Inflammatory macrophage treated with lipopolysaccharide for 4 hours (primary cell): ENCODE data around the gene CORT.
"Not testable (repeated sequence)": the region's sequence is repeated elsewhere in the genome, so short reads cannot be mapped to it uniquely, and the experiment has no call there.

Source experiments
- DNase-seq: peaks from one replicate; pipeline ENCODE4 v3.0.0-alpha.2; 2020

CORT gene

GRCh38 chr1:10449751-10450150 lies at the start of gene CORT:
CORT (plus strand) TSS chr1:10450031; CDS start chr1:10450224, 193 bp downstream.
- DNase-seq = no peak

GRCh38 chr1:10401281-10401680 lies 48.5 kb upstream of the CORT start:
- DNase-seq = peak; percentile 10

- DNase-seq = peak; percentile 13
Measured at GRCh38 chr1:10402729-10403274, 47.0 kb upstream of the CORT start.

GRCh38 chr1:10407201-10407600 lies 42.6 kb upstream of the CORT start:
- DNase-seq = no peak

GRCh38 chr1:10415211-10415930 lies 34.5 kb upstream of the CORT start:
- peak; percentile 95 for DNase-seq

GRCh38 chr1:10415967-10416366 lies 33.9 kb upstream of the CORT start:
- not testable (repeated sequence) for DNase-seq

DNA sequence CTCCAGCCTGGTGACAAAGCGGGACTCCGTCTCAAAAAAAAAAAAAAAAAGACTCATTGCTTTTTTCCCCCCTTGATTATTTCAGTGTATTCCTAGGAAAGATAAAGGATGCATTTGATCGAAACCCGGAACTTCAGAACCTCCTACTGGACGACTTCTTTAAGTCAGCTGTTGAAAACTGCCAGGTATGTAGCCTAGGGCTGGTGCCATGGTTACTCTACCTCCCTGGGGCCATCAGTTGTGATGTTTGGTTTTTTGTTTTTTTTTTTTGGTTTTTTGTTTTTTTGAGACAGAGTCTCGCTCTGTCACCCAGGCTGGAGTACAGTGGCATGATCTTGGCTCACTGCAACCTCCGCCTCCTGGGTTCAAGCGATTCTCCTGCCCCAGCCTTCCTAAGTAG lies 31.1 kb upstream of the CORT start:
- DNase-seq = not testable (repeated sequence)

GRCh38 chr1:10419351-10419750 lies 30.5 kb upstream of the CORT start:
- no peak for DNase-seq

DNA sequence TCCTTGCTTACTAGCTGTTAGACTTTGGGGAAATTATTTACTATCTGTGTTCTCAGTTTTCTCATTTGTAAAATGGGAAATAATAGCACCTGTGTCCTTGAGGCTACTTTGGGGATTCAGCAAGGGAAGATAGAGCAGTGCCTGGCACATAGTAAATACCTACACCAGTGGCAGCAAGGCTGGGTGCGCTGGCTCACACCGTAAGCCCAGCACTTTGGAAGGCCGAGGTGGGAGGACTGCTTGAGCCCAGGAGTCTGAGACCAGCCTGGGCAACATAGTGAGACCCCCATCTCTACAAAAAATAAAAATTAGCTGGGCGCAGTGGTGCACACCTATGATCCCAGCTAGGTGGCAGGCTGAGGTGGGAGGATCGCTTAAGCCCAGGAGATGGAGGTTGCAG lies 28.2 kb upstream of the CORT start:
- no peak for DNase-seq

DNA sequence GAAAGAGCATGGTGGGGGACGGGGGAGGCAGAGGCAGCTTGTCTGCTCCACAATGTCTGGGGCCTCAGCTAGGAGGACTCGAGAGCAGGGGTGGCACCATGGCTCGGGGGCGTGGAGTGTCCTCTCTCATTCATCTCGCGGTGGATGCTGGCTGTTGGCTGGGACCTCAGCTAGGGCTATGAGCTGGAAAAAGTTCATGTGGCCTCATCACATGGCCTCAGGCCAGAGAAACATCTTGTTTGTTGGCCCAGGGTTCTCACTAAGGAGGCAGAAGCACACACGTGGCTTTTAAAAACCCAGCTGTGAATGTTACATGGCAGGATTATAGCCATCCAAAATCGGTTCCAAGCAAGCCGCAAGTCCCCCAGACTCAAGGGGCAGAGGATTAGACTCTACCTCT lies 25.8 kb upstream of the CORT start:
- DNase-seq = no peak

DNA sequence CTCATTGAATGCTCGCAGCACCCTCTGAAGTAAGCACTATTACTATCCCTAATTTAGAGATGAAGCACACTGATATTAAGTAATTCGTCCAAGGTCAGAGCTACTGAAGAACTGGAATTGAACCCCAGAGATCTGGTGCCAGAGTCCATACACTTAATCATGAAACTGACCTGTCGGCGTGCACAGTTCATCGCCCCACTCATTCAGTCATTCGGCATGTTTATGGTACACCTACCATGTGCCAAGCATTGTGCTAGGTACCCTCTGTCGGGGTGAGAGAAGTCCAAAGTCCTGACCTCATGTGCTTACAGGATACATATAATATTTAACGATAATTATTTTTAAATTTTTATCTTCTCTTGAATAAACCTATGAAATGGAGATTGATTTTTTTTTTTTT lies 25.2 kb upstream of the CORT start:
- no peak for DNase-seq

DNA sequence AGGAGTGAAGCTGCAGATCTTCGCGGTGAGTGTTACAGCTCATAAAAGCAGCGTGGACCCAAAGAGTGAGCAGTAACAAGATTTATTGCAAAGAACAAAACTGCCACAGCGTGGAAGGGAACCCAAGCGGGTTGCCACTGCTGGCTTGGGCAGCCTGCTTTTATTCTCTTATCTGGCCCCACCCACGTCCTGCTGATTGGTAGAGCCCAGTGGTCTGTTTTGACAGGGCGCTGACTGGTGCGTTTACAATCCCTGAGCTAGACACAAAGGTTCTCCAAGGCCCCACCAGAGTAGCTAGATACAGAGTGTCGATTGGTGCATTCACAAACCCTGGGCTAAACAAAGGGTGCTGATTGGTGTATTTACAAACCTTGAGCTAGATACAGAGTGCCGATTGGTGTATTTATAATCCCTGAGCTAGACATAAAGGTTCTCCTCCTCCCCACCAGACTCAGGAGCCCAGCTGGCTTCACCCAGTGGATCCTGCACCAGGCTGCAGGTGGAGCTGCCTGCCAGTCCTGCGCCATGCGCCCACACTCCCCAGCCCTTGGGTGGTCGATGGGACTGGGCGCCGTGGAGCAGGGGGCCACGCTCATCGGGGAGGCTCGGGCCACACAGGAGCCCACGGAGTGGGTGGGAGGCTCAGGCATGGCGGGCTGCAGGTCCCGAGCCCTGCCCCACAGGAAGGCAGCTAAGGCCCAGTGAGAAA lies 23.9 kb upstream of the CORT start:
- not testable (repeated sequence) for DNase-seq

DNA sequence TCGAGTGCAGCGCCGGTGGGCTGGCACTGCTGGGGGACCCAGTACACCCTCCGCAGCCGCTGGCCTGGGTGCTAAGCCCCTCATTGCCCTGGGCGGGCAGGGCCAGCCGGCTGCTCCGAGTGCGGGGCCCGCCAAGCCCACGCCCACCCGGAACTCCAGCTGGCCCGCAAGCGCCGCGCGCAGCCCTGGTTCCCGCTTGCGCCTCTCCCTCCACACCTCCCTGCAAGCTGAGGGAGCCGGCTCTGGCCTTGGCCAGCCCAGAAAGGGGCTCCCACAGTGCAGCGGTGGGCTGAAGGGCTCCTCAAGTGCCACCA lies 23.3 kb upstream of the CORT start:
- not testable (repeated sequence) for DNase-seq

DNA sequence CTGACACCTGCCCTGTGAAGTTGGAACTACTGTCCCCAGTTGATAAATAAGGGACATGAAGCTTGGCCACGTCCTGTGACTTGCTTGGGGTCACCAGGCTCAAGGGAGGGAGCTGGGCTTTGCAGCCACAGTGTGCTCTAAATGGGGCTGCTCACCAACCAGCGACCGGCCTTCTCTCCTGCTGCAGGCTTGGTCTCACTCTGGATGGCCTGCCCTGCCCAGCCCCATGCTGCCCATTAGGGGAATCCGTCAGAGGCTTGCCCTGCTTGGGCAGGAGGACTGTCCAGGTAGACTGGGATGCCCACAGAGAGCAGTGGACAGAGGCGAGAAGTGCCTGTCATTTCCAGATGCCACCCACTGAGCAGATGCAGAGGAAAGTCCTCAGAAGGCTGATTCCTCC lies 20.8 kb upstream of the CORT start:
- no peak for DNase-seq

GRCh38 chr1:10429868-10430215 lies 20.0 kb upstream of the CORT start:
- peak; percentile 64 for DNase-seq

GRCh38 chr1:10430216-10431069 lies 19.4 kb upstream of the CORT start, which contains the start of gene CENPS:
CENPS (plus strand) TSS chr1:10430433; CDS start chr1:10430518, 85 bp downstream.
- DNase-seq = peak; percentile 88

DNA sequence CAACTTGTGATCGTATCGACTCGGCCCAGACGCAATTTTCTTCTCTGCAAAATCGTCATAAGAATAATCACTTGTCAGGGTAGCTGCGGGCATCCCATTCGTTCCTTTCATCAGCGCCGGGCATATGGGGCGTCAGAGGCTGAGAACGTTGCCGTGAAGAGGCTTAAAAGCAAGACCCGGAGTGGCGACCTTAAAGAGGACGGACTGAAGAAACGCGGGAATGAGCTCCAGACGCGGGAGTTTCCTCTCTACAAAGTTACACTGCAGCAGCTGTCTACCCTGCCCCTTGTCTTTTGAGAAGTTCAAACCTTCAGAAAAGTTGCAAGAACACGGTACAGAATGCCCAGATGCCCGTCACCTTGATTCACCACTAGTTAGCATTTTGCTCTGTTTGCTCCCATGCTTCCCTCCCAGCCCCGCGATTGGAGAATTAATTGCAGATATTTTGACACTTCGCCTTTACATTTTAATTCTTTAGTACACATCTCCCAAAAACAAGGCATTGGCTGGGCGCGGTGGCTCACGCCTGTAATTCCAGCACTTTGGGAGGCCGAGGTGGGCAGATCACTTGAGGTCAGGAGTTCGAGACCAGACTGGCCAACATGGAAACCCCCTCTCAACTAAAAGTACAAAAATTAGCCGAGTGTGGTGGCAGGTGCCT lies 18.6 kb upstream of the CORT start:
- DNase-seq = peak; percentile 11

GRCh38 chr1:10432910-10433700 lies 16.7 kb upstream of the CORT start:
- no peak for DNase-seq

DNA sequence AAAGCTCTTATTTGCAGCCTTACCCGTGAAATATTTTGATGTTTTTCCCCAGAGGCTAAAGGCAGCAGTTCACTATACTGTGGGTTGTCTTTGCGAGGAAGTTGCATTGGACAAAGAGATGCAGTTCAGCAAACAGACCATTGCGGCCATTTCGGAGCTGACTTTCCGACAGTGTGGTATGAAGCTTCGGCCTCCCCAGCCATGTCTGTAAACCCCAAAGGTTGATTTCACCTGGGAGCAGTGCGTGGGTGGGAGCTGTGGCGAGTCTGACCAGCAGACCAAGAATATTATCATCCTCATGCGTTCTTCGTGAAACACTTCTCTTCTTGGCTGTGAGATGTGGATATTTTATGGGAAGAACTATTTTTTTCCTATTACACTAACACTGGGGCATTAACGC lies 16.0 kb upstream of the CORT start:
- no peak for DNase-seq

DNA sequence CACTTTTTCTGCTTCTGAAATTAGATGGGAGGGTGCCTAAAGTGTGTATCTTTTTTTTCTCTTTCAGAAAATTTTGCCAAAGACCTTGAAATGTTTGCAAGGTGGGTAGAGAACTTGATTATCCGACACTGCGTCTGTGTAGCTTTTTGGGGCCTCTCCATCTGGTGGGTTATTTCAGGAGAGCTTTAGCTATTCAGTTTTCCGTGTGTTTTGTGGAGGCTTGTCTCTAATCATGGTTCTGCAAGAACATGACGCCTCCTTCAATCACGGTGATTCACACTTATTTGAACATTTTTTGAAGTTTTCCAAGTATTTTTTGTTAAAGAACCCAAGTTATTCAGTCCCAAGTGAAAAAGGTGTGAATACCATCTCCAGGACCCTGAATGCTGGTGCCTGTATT lies 15.2 kb upstream of the CORT start:
- no peak for DNase-seq

- DNase-seq = no peak
Measured at GRCh38 chr1:10437052-10437451, 12.8 kb upstream of the CORT start.

- no peak for DNase-seq
Measured at GRCh38 chr1:10438677-10439163, 11.1 kb upstream of the CORT start.
